ENCODE measurements around the gene CALR3.

The CALR3 gene

DNA sequence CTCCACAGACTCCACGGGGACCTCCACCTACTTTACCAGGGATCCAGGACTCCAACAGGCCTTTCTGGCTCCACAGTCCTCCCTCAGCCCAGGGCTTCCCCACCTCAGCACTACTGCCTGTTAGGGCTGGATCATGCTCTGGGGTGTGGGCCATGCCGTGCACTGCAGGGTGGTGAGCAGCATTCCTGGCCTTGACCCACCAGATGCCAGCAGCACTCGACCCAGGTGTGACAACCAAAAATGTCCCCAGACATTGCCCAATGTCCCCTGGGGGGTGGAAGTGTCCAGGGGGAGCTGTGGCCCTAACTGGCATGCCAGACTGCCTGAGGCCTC, 66.2 kb downstream of the CALR3 start:
- POLR2A ChIA-PET (ENCODE audit: low non-redundant PET): no interaction called here
- no peak for DNase-seq (ENCODE audit: low spot score)
- TF ChIP-seq CTCF (conservative IDR thresholded peaks at IDR 0.05; ENCODE audit: low read depth): no peak
- peak overlapping the region; percentile 70 for H3K27ac ChIP-seq
- CTCF ChIA-PET: interaction anchor here (1.7 kb wide), 1 partner anchor 12 kb away, joined by 10 read pairs; no protein-coding TSS in a partner anchor

- ChIA-PET CTCF (interaction anchor here (1.7 kb wide), 1 partner anchor 12 kb away, joined by 10 read pairs; no protein-coding TSS in a partner anchor), POLR2A (ENCODE audit: low non-redundant PET) (no interaction called here)
- H3K27ac ChIP-seq: peak overlapping the region; percentile 70
Measured at GRCh38 chr19:16429066-16429758, 66.8 kb downstream of the CALR3 start.

More at GRCh38 chr19:16429066-16429758, 66.8 kb downstream of the CALR3 start:
- peak; percentile 85 for DNase-seq (ENCODE audit: low spot score)
- no peak for TF ChIP-seq CTCF (conservative IDR thresholded peaks at IDR 0.05; ENCODE audit: low read depth)
